ENCODE results near the gene XPO5. TPM values are rescaled to one million over a fixed set of nuclear protein-coding genes. Genes with fewer than 3 reads are reported as not detected.
A peak's percentile ranks its signal among the peaks of the same experiment; 100 is the strongest.

XPO5 gene
- polyA plus RNA-seq, 1 experiment, result 31.5 TPM

DNA sequence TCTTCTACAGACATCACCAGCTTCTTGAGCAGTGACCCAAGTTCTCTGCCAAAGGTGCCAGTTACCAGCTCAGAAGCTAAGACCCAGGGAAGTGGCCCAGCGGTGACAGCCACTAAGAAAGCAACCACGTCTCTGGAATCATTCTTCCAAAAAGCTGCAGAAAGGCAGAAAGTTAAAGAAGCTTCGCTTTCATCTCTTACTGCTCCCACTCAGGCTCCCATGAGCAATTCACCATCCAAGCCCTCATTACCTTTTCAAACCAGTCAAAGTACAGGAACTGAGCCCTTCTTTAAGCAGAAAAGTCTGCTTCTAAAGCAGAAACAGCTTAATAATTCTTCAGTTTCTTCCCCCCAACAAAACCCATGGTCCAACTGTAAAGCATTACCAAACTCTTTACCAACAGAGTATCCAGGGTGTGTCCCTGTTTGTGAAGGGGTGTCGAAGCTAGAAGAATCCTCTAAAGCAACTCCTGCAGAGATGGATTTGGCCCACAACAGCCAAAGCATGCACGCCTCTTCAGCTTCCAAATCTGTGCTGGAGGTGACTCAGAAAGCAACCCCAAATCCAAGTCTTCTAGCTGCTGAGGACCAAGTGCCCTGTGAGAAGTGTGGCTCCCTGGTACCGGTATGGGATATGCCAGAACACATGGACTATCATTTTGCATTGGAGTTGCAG lies 38.0 kb upstream of the XPO5 start:
- no peaks in the 10 kb centered on the region for H3K27me3 ChIP-seq (ENCODE audit: control insufficient read depth, insufficient read depth, low read length)
- no peak overlapping the region for H3K27ac ChIP-seq (ENCODE audit: low read depth, low read length)
- no peaks in the 10 kb centered on the region for H3K9me3 ChIP-seq (ENCODE audit: control insufficient read depth, insufficient read depth, low read length)
- POLR2A ChIA-PET, result interaction anchor here (0.7 kb wide), 1 partner anchor 15 kb away, joined by 4 read pairs; the partner anchor contains the start of gene GTPBP2
- CTCF ChIA-PET, result interaction anchor here (0.6 to 0.7 kb wide), 2 partner anchors 10 to 588 kb away, joined by 5 read pairs; no protein-coding TSS in a partner anchor
- DNase-seq (ENCODE audit: low read depth, low spot score), result no peak
- TF ChIP-seq, protein P1, sequence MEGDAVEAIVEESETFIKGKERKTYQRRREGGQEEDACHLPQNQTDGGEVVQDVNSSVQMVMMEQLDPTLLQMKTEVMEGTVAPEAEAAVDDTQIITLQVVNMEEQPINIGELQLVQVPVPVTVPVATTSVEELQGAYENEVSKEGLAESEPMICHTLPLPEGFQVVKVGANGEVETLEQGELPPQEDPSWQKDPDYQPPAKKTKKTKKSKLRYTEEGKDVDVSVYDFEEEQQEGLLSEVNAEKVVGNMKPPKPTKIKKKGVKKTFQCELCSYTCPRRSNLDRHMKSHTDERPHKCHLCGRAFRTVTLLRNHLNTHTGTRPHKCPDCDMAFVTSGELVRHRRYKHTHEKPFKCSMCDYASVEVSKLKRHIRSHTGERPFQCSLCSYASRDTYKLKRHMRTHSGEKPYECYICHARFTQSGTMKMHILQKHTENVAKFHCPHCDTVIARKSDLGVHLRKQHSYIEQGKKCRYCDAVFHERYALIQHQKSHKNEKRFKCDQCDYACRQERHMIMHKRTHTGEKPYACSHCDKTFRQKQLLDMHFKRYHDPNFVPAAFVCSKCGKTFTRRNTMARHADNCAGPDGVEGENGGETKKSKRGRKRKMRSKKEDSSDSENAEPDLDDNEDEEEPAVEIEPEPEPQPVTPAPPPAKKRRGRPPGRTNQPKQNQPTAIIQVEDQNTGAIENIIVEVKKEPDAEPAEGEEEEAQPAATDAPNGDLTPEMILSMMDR (IDR thresholded peaks at IDR 0.05; ENCODE audit: low read depth, low read length), result no peak
- no peak overlapping the region for H3K4me3 ChIP-seq (ENCODE audit: low read depth, low read length)

- Histone ChIP-seq H3K9me3 (ENCODE audit: control insufficient read depth, insufficient read depth, low read length) (no peaks in the 10 kb centered on the region), H3K4me3 (ENCODE audit: low read depth, low read length) (no peak overlapping the region), H3K27me3 (ENCODE audit: control insufficient read depth, insufficient read depth, low read length) (no peaks in the 10 kb centered on the region), H3K27ac (ENCODE audit: low read depth, low read length) (no peak overlapping the region)
- POLR2A ChIA-PET, result interaction anchor here (0.7 kb wide), 1 partner anchor 19 kb away, joined by 3 read pairs; no protein-coding TSS in a partner anchor
- TF ChIP-seq, protein P1 (IDR thresholded peaks at IDR 0.05; ENCODE audit: low read depth, low read length), result no peak
- no peak for DNase-seq (ENCODE audit: low read depth, low spot score)
- CTCF ChIA-PET, result interaction anchor here (1.4 kb wide), 1 partner anchor 469 kb away, joined by 5 read pairs; no protein-coding TSS in a partner anchor
Measured at GRCh38 chr6:43610431-43610830, 34.6 kb upstream of the XPO5 start.

GRCh38 chr6:43609402-43609801 lies 33.6 kb upstream of the XPO5 start:
- Histone ChIP-seq H3K27me3 (ENCODE audit: control insufficient read depth, insufficient read depth, low read length) (no peaks in the 10 kb centered on the region), H3K27ac (ENCODE audit: low read depth, low read length) (no peak overlapping the region), H3K4me3 (ENCODE audit: low read depth, low read length) (no peak overlapping the region), H3K9me3 (ENCODE audit: control insufficient read depth, insufficient read depth, low read length) (no peaks in the 10 kb centered on the region)
- ChIA-PET POLR2A (no interaction called here), CTCF (interaction anchor here (0.9 to 2.5 kb wide), 15 partner anchors 9 to 470 kb away, joined by 3 to 32 read pairs (median 4); no protein-coding TSS in a partner anchor)
- TF ChIP-seq, protein P1 (IDR thresholded peaks at IDR 0.05; ENCODE audit: low read depth, low read length), result 0 out of 2 replicates have a peak, but pooled peaks have one; percentile 0
- DNase-seq (ENCODE audit: low read depth, low spot score), result no peak

GRCh38 chr6:43608807-43609206 lies 33.0 kb upstream of the XPO5 start:
- POLR2A ChIA-PET, result no interaction called here
- H3K27ac ChIP-seq (ENCODE audit: low read depth, low read length), result no peak overlapping the region

More at GRCh38 chr6:43608807-43609206, 33.0 kb upstream of the XPO5 start:
- Histone ChIP-seq H3K4me3 (ENCODE audit: low read depth, low read length) (no peak overlapping the region), H3K9me3 (ENCODE audit: control insufficient read depth, insufficient read depth, low read length) (no peaks in the 10 kb centered on the region), H3K27me3 (ENCODE audit: control insufficient read depth, insufficient read depth, low read length) (no peaks in the 10 kb centered on the region)
- no peak for DNase-seq (ENCODE audit: low read depth, low spot score)
- TF ChIP-seq, protein P1 (IDR thresholded peaks at IDR 0.05; ENCODE audit: low read depth, low read length), result no peak
- CTCF ChIA-PET, result interaction anchor here (0.6 to 2.5 kb wide), 28 partner anchors 9 to 990 kb away, joined by 3 to 32 read pairs (median 4); partner anchors contain the start of gene MRPS18A
